Measurements from ENCODE around the gene DMD.

DNA sequence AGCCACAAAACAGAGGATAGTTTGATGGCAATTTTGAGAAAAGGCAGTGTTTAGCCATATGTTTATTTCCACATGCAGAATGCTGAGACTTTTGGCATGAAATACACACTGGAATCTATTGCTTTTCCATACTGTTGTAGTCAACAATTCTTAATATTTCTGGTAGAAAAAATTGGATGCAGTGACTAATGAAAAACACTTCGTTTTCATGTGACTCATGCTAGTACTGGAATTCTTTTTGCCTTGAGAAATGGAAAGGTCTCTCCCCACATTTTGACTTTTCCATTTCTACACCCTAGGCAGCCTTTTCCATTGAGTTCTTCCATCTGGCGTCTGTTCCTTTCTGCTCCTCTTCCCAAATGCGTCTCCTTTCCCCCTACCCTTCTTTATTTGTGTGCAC, 1714.3 kb downstream of the DMD start:
- TF ChIP-seq POLR2A (IDR thresholded peaks at IDR 0.05), result no peak
- TF ChIP-seq, protein P1, sequence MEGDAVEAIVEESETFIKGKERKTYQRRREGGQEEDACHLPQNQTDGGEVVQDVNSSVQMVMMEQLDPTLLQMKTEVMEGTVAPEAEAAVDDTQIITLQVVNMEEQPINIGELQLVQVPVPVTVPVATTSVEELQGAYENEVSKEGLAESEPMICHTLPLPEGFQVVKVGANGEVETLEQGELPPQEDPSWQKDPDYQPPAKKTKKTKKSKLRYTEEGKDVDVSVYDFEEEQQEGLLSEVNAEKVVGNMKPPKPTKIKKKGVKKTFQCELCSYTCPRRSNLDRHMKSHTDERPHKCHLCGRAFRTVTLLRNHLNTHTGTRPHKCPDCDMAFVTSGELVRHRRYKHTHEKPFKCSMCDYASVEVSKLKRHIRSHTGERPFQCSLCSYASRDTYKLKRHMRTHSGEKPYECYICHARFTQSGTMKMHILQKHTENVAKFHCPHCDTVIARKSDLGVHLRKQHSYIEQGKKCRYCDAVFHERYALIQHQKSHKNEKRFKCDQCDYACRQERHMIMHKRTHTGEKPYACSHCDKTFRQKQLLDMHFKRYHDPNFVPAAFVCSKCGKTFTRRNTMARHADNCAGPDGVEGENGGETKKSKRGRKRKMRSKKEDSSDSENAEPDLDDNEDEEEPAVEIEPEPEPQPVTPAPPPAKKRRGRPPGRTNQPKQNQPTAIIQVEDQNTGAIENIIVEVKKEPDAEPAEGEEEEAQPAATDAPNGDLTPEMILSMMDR (IDR thresholded peaks at IDR 0.05), result no peak
